Measurements from ENCODE around the gene PNPLA2.
A peak's percentile ranks its signal among the peaks of the same experiment; 100 is the strongest.

PNPLA2 gene

DNA sequence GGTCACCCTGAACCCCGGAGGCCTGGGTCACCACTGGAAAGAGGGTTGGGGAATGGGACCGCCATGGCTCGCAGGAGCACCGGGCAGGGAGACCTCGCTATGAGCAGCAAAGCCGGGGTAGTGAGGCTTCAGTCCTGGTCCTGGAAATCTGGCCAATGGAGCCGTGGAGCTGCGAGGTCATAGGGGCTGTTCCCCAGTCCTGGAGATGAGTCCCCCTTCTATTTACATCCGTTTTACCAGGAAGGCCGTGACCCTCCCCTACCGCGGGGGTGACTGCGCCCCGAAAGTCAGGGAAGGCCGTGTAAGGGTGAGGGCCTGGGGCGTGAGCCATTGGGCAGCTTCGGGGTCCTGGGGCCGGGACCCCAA is 14.1 kb upstream of the PNPLA2 start:
- in situ Hi-C loops (cut with HindIII; ENCODE audit: low pct_ligation_motif_present, low sequenced_read_pairs) = no loop called here
- Histone ChIP-seq H3K36me3 (replicated peaks) (peaks cover 9% of the 10 kb centered on the region), H3K4me3 (ENCODE audit: low read depth, low read length) (peak overlapping the region; percentile 61), H3K27ac (no peak overlapping the region), H3K27me3 (replicated peaks) (no peaks in the 10 kb centered on the region)
- no peak for DNase-seq
- TF ChIP-seq, protein P1, sequence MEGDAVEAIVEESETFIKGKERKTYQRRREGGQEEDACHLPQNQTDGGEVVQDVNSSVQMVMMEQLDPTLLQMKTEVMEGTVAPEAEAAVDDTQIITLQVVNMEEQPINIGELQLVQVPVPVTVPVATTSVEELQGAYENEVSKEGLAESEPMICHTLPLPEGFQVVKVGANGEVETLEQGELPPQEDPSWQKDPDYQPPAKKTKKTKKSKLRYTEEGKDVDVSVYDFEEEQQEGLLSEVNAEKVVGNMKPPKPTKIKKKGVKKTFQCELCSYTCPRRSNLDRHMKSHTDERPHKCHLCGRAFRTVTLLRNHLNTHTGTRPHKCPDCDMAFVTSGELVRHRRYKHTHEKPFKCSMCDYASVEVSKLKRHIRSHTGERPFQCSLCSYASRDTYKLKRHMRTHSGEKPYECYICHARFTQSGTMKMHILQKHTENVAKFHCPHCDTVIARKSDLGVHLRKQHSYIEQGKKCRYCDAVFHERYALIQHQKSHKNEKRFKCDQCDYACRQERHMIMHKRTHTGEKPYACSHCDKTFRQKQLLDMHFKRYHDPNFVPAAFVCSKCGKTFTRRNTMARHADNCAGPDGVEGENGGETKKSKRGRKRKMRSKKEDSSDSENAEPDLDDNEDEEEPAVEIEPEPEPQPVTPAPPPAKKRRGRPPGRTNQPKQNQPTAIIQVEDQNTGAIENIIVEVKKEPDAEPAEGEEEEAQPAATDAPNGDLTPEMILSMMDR (IDR thresholded peaks at IDR 0.05; ENCODE audit: low read depth, low read length, missing control alignments) = no peak

DNA sequence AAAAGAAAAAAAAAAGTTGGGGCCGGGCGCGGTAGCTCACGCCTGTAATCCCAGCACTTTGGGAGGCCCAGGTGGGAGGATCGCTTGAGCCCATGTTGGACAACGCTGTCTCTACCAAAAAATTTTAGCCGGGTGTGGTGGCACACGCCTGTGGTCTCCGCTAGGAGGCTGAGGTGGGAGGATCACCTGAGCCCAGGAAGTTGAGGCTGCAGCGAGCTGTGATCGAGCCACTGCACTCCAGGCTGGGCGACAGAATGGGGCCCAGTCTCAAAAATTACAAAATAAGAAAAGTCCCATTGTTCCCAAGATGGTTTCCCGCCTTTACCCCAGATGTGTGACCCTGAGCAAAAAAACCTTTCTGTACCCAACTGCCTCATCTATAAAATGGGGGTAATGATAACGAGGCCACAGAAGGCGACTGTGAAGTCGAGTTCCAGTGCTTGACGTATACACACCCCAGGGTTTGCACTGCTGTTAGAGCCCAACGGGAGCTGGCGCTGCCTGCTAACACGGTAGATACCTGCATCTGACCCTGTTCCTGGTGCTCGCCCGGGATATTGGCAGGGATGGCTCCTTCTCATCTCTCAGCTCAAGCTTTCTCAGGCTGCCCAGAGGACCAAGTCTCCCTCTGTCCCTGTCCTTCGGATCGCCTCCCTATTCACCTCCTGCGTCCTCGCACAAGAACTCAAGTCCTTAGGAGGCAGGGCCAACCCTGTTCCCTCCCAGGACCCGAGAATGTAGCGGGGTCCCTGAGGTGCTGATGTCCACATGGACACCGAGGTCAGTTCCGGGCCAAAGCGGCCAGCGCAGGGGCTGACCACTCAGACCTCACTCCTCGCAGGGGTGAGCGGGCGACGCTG is 10.1 kb upstream of the PNPLA2 start:
- in situ Hi-C loops (cut with HindIII; ENCODE audit: low pct_ligation_motif_present, low sequenced_read_pairs) = no loop called here
- Histone ChIP-seq H3K36me3 (replicated peaks) (peaks cover 30% of the 10 kb centered on the region), H3K27me3 (replicated peaks) (no peaks in the 10 kb centered on the region), H3K4me3 (ENCODE audit: low read depth, low read length) (peak overlapping the region; percentile 92), H3K27ac (peak overlapping the region; percentile 99)
- TF ChIP-seq, protein P1 (IDR thresholded peaks at IDR 0.05; ENCODE audit: low read depth, low read length, missing control alignments) = no peak
- no peak for DNase-seq

DNA sequence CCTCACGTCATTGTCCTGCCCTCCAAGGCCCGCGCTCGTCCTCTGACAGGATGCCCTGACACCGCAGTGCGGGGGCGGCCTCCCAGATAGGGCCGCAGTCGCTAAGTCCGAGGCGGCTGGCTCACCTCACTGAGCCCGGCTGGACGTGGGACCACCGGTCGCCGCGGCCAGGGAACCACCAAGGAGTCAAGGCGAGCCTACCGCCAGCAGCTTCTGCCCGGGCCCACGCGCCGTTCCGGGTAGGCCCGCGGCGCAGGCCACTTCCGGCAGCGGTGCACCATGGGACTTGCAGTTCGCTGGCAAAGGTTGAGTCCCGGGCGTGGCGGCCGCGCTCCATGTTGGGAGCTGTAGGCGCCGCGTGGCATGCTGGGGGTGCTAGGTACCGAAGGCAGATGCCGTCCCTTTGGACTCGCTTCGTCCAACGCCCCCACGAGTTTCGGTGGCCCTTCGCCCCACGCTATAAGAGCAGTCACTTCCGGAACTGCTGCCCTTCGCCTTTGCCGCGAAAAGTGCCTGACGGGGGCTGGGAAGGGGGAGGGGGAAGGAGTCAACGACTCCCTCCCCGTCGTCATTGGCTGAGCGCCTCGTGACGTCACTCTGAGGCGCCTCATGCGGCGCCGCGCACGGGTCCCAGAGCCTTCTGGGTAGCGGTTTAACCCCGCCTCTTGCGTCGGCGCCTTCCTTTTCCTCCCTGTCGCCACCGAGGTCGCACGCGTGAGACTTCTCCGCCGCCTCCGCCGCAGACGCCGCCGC is 9.3 kb upstream of the PNPLA2 start, which contains the start of gene RPLP2:
Gene RPLP2, plus strand, starts transcription at position 681 of the 753 bp plus-strand sequence. CDS start 268 bp downstream, outside the sequence.
- peak within 1 kb of the TSS; percentile 99 for H3K27ac ChIP-seq

DNA sequence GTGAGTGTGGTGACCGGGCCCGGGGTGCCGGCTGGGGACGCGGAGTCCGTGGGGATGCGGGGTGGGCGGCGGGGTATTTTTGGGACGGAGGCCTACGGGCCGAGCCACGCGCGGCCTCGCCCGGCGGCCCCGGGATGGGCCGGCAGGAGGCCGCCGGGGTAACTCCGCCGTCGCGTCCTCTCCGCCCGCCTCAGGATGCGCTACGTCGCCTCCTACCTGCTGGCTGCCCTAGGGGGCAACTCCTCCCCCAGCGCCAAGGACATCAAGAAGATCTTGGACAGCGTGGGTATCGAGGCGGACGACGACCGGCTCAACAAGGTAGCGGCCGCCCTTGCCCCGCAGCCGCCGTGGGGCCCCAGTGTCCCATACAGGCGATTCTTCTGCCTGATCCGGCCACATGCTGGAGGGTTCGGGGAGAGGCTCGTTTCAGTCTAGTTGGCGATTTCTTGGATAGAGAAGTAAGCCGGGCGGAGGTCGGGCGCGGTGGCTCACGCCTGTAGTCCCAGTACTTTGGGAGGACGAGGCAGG is 8.6 kb upstream of the PNPLA2 start:
- Histone ChIP-seq H3K4me3 (ENCODE audit: low read depth, low read length) (peak overlapping the region; percentile 92), H3K27me3 (replicated peaks) (no peaks in the 10 kb centered on the region), H3K36me3 (replicated peaks) (peaks cover 38% of the 10 kb centered on the region), H3K27ac (peak overlapping the region; percentile 99)
- TF ChIP-seq, protein P1 (IDR thresholded peaks at IDR 0.05; ENCODE audit: low read depth, low read length, missing control alignments) = no peak
- DNase-seq = no peak
- in situ Hi-C loops (cut with HindIII; ENCODE audit: low pct_ligation_motif_present, low sequenced_read_pairs) = no loop called here

More for the DNA sequence above, 9.3 kb upstream of the PNPLA2 start, which contains the start of gene RPLP2:
- Histone ChIP-seq H3K27me3 (replicated peaks) (no peaks in the 10 kb centered on the region), H3K36me3 (replicated peaks) (peaks cover 36% of the 10 kb centered on the region), H3K4me3 (ENCODE audit: low read depth, low read length) (peak within 1 kb of the TSS; percentile 92)
- in situ Hi-C loops (cut with HindIII; ENCODE audit: low pct_ligation_motif_present, low sequenced_read_pairs) = no loop called here
- TF ChIP-seq, protein P1 (IDR thresholded peaks at IDR 0.05; ENCODE audit: low read depth, low read length, missing control alignments) = no peak
- DNase-seq = peak; percentile 95

DNA sequence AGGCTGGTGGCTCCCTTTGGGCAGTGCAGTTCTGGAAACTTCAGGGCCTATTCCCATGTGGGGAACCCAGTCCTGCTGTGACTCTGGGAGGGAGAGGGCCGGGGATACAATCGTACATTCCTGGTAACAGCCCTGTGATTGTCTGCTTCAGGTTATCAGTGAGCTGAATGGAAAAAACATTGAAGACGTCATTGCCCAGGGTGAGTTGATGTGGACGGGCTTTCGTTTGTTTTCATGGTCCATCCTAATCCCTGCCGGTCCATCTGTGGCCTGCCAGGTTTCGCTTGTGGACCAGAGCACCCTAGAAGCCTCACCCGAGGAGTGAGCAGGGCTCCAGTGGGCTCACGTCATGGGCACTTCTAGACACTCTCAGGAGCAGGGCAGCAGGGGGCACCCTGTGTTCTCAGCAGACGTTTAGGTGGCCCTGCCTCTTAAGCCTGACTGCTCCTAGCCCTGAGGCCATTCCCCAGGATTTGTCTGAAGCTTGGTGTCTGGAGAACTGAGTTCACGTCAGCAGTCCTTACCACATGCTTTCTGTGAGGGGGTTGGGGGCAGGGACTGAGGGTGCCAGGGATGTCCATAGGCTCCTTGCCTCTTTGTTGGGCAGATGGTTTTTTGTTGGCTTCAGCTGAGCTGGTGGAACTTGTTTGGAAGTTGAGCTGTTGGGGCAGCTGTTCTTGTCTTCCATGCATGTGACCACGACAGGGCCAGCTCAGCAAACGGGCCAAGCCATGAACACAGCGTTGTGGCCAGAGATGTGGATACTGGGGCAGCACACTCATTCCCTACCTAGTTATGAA is 7.1 kb upstream of the PNPLA2 start:
- Histone ChIP-seq H3K36me3 (replicated peaks) (peaks cover 40% of the 10 kb centered on the region), H3K4me3 (ENCODE audit: low read depth, low read length) (peak overlapping the region; percentile 92), H3K27ac (no peak overlapping the region), H3K27me3 (replicated peaks) (no peaks in the 10 kb centered on the region)
- in situ Hi-C loops (cut with HindIII; ENCODE audit: low pct_ligation_motif_present, low sequenced_read_pairs) = no loop called here
- DNase-seq = no peak
- TF ChIP-seq, protein P1 (IDR thresholded peaks at IDR 0.05; ENCODE audit: low read depth, low read length, missing control alignments) = peak; percentile 43
